K562 (cell line): Measurements from ENCODE around the gene HSPB7. TPM values are rescaled to one million over a fixed set of nuclear protein-coding genes. Genes with fewer than 3 reads are reported as not detected.

Experiments
- AFF1 ChIP-seq, 2 experiments: fragments of 450-650 bp; IDR thresholded peaks; 2 replicates each; pipeline ENCODE4 v1.6.1; 2018; ENCODE audit warnings: mild to moderate bottlenecking in 2 of 2, low read depth in 1 of 2; ENCODE audit not compliant: partially characterized antibody in 2 of 2
- BCL6 ChIP-seq: fragments of 250-450 bp; sonication (Bioruptor Pico); IDR thresholded peaks from 2 replicates; pipeline ENCODE4 v1.4.0; 2020
- BRCA1 ChIP-seq, 2 experiments: fragments of 450-650 bp in 1 of 2; sonication (generic) in 1 of 2; formaldehyde crosslinking in 1 of 2; IDR thresholded peaks; 2 replicates each; pipeline versions ENCODE4 v1.5.0 to v1.6.1; 2017 to 2020; ENCODE audit warnings: mild to moderate bottlenecking in 1 of 2, missing genetic modification reagents in 1 of 2
- ETV6 ChIP-seq, 3 experiments: fragments of 150-350 bp in 1 of 3; sonication (generic) in 1 of 3; formaldehyde crosslinking in 1 of 3; IDR thresholded peaks; 2 replicates each; pipeline versions ENCODE4 v1.6.1 to v1.8.0; 2014 to 2022; ENCODE audit warnings: borderline replicate concordance in 2 of 3, low read depth in 2 of 3, antibody characterized with exemption in 1 of 3, low read length in 1 of 3, mild to moderate bottlenecking in 1 of 3, missing genetic modification reagents in 1 of 3
- FOXK1 ChIP-seq: sonication (generic); formaldehyde crosslinking; IDR thresholded peaks from 2 replicates; pipeline ENCODE4 v1.8.0; 2022; ENCODE audit warnings: missing genetic modification reagents, mild to moderate bottlenecking, borderline replicate concordance
- HDGF ChIP-seq: fragments of 450-650 bp; IDR thresholded peaks from 2 replicates; pipeline ENCODE4 v1.6.1; 2016
- HIVEP1 ChIP-seq: fragments of 250-450 bp; sonication (Bioruptor Pico); IDR thresholded peaks from 2 replicates; pipeline ENCODE4 v1.4.0; 2020; ENCODE audit warnings: mild to moderate bottlenecking
- HMGN3 ChIP-seq: IDR thresholded peaks from 2 replicates; pipeline ENCODE4 v1.6.1; 2011; ENCODE audit warnings: borderline replicate concordance, low read depth, mild to moderate bottlenecking, mixed read lengths, low read length; ENCODE audit not compliant: insufficient read length; ENCODE audit errors: extremely low read depth
- HNRNPL ChIP-seq: fragments of 200-400 bp; formaldehyde crosslinking; IDR thresholded peaks from 2 replicates; pipeline ENCODE4 v1.6.1; 2017; ENCODE audit warnings: low read depth, mild to moderate bottlenecking, low read length
- KHSRP ChIP-seq: fragments of 450-650 bp; IDR thresholded peaks from 2 replicates; pipeline ENCODE4 v1.6.1; 2017
- KLF13 ChIP-seq: fragments of 450-650 bp; IDR thresholded peaks from 2 replicates; pipeline ENCODE4 v1.6.1; 2016; ENCODE audit warnings: missing genetic modification characterization, low read depth, mild to moderate bottlenecking, missing compliant biosample characterization, moderate library complexity, borderline replicate concordance
- MCM7 ChIP-seq, 2 experiments: fragments of 450-650 bp; IDR thresholded peaks; 2 replicates each; pipeline ENCODE4 v1.6.1; 2016 to 2018
- MITF ChIP-seq: IDR thresholded peaks from 2 replicates; pipeline ENCODE4 v1.6.1; 2014; ENCODE audit warnings: antibody characterized with exemption
- MLLT1 ChIP-seq, 2 experiments: fragments of 450-650 bp; IDR thresholded peaks; 2 replicates each; pipeline ENCODE4 v1.6.1; 2016
- NCOA6 ChIP-seq: fragments of 450-650 bp; IDR thresholded peaks from 2 replicates; pipeline ENCODE4 v1.6.1; 2017; ENCODE audit warnings: mild to moderate bottlenecking
- PHB ChIP-seq: fragments of 250-450 bp; sonication (Bioruptor Pico); IDR thresholded peaks from 2 replicates; pipeline ENCODE4 v1.5.0; 2021
- PHB2 ChIP-seq: fragments of 450-650 bp; IDR thresholded peaks from 2 replicates; pipeline ENCODE4 v1.6.1; 2017; ENCODE audit warnings: low read depth
- ZBTB26 ChIP-seq: fragments of 450-650 bp; formaldehyde crosslinking; IDR thresholded peaks from 2 replicates; pipeline ENCODE4 v1.4.0; 2022; ENCODE audit warnings: missing genetic modification characterization
- ZNF449 ChIP-seq: fragments of 250-450 bp; sonication (Bioruptor Pico); IDR thresholded peaks from 2 replicates; pipeline ENCODE4 v1.8.0; 2022; ENCODE audit warnings: moderate library complexity, mild to moderate bottlenecking, inconsistent platforms
- polyA plus RNA-seq, 8 experiments: library from polyadenylated mRNA; depleted of rRNA in 4 of 8; stranded (reverse) in 5 of 8; unstranded in 3 of 8; fragments of >200 nt; fragmentation: Nextera tagmentation in 2 of 8; fragmentation: Illumina TruSeq in 1 of 8; extraction: Ambion mirVana in 2 of 8; extraction: Trizol in 1 of 8; gene quantifications; 2 replicates each; pipeline versions ENCODE4 v1.2.1 to v1.2.3, GENCODE V29; 2011 to 2014; ENCODE audit warnings: inconsistent platforms in 1 of 8, missing spikeins in 1 of 8
- total RNA-seq, 7 experiments: library from RNA; depleted of rRNA in 6 of 7; stranded (reverse); fragments of >200 nt in 6 of 7; fragmentation: Illumina TruSeq in 2 of 7; extraction: Trizol in 2 of 7; gene quantifications; 2 replicates each; pipeline versions ENCODE4 v1.2.1 to v1.2.3, GENCODE V29; 2011 to 2021; ENCODE audit warnings: low replicate concordance in 1 of 7

HSPB7 gene
- total and polyA plus RNA-seq, 9 of the 15 experiments (the other 6 are each of a cell fraction or from before 2014, with no cell fraction given): 0.05 to 0.19 (median 0.07) TPM; not detected in 6

- TF ChIP-seq NCOA6 (no peak), ETV6 (IDR thresholded peaks at IDR 0.05; ENCODE audit: borderline replicate concordance in 1 of 2, low read depth in 2 of 2, low read length in 1 of 2) (no peak), ETV6 (CRISPR knock-in tag; IDR thresholded peaks at IDR 0.05; ENCODE audit: borderline replicate concordance) (no peak), HIVEP1 (CRISPR knock-in tag) (no peak), PHB (CRISPR knock-in tag) (no peak), PHB2 (no peak), AFF1 (IDR thresholded peaks at IDR 0.05; ENCODE audit: low read depth in 1 of 2, partially characterized antibody in 2 of 2) (no peak), HDGF (no peak), HMGN3 (no peak), BRCA1 (IDR thresholded peaks at IDR 0.05) (no peak), BRCA1 (CRISPR knock-in tag; IDR thresholded peaks at IDR 0.05) (no peak), FOXK1 (CRISPR knock-in tag) (no peak), KLF13 (tag) (peak; percentile 16; the same call in 1 of the 2 replicates), ZNF449 (CRISPR knock-in tag) (no peak), ZBTB26 (CRISPR knock-in tag) (no peak), MITF (peak; percentile 16; the same call in 1 of the 2 replicates), MCM7 (IDR thresholded peaks at IDR 0.05) (no peak), MLLT1 (IDR thresholded peaks at IDR 0.05) (no peak), BCL6 (no peak), HNRNPL (no peak), KHSRP (no peak)
Measured at GRCh38 chr1:15975358-15975804, 42.5 kb downstream of the HSPB7 start (continued).
